ENCODE results near the gene DCC.

- TF ChIP-seq POLR2A (IDR thresholded peaks at IDR 0.05; ENCODE audit: borderline replicate concordance, extremely low read depth, insufficient read depth, insufficient read length), result no peak
- TF ChIP-seq, protein P1, sequence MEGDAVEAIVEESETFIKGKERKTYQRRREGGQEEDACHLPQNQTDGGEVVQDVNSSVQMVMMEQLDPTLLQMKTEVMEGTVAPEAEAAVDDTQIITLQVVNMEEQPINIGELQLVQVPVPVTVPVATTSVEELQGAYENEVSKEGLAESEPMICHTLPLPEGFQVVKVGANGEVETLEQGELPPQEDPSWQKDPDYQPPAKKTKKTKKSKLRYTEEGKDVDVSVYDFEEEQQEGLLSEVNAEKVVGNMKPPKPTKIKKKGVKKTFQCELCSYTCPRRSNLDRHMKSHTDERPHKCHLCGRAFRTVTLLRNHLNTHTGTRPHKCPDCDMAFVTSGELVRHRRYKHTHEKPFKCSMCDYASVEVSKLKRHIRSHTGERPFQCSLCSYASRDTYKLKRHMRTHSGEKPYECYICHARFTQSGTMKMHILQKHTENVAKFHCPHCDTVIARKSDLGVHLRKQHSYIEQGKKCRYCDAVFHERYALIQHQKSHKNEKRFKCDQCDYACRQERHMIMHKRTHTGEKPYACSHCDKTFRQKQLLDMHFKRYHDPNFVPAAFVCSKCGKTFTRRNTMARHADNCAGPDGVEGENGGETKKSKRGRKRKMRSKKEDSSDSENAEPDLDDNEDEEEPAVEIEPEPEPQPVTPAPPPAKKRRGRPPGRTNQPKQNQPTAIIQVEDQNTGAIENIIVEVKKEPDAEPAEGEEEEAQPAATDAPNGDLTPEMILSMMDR (IDR thresholded peaks at IDR 0.05 in 2 of 3, conservative IDR thresholded peaks at IDR 0.05 in 1 of 3; ENCODE audit: borderline replicate concordance in 1 of 3, insufficient read depth in 1 of 3, low read depth in 2 of 3, low read length in 2 of 3), result no peak
- no peak for TF ChIP-seq EZH2 (IDR thresholded peaks at IDR 0.05)
- TF ChIP-seq ZNF274 (IDR thresholded peaks at IDR 0.05; ENCODE audit: low read depth, low read length), result no peak
- TF ChIP-seq POLR2AphosphoS5 (IDR thresholded peaks at IDR 0.05; ENCODE audit: low read depth, low read length), result no peak
- TF ChIP-seq RAD21 (IDR thresholded peaks at IDR 0.05; ENCODE audit: low read depth), result no peak
These were observed 982.2 kb downstream of the DCC start for GRCh38 chr18:53322163-53322562.

All from HCT116 (cell line).